Fibroblast of mammary gland (primary cell): ENCODE data around the gene TSPAN9.

Experiments
- DNase-seq: peaks from one replicate; pipeline ENCODE4 v3.0.0-alpha.2; 2010; ENCODE audit warnings: low read depth
- H3K4me3 ChIP-seq: 2 replicates; pipeline ENCODE4 v1.5.1; 2011; ENCODE audit warnings: low read depth, mild to moderate bottlenecking, low read length, moderate library complexity; ENCODE audit not compliant: control insufficient read depth
- TF ChIP-seq, protein P1 (sequence below): conservative IDR thresholded peaks from 2 replicates; pipeline ENCODE4 v1.5.1; 2011; ENCODE audit warnings: low read depth, low read length, inconsistent platforms; ENCODE audit not compliant: control insufficient read depth, insufficient read depth

TSPAN9 gene

DNA sequence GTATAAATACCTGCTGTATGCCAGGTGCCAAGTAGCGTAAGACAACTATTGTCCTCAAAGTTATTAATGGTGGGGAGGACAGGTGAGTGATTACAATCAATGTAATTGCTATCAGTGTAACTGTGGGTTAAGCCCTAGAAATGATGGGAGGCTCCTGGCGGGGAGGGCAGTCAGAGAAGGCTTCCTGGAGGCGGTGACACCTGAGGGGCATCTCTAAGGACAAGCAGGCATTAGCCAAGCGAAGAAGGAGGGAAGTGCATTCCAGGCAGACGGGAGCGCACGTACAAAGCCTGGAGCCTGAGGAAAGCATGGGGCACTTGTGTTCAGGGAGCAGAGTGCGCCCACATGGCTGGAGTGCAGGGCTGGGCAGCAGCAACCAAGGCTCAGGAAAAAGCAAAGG, 230.9 kb downstream of the TSPAN9 start:
- TF ChIP-seq, protein P1, sequence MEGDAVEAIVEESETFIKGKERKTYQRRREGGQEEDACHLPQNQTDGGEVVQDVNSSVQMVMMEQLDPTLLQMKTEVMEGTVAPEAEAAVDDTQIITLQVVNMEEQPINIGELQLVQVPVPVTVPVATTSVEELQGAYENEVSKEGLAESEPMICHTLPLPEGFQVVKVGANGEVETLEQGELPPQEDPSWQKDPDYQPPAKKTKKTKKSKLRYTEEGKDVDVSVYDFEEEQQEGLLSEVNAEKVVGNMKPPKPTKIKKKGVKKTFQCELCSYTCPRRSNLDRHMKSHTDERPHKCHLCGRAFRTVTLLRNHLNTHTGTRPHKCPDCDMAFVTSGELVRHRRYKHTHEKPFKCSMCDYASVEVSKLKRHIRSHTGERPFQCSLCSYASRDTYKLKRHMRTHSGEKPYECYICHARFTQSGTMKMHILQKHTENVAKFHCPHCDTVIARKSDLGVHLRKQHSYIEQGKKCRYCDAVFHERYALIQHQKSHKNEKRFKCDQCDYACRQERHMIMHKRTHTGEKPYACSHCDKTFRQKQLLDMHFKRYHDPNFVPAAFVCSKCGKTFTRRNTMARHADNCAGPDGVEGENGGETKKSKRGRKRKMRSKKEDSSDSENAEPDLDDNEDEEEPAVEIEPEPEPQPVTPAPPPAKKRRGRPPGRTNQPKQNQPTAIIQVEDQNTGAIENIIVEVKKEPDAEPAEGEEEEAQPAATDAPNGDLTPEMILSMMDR = no peak
- DNase-seq = no peak

GRCh38 chr12:3308609-3309008, 231.4 kb downstream of the TSPAN9 start:
- TF ChIP-seq, protein P1 = no peak
- DNase-seq = no peak

More for the DNA sequence above, 230.9 kb downstream of the TSPAN9 start:
- no peak overlapping the region for H3K4me3 ChIP-seq

DNA sequence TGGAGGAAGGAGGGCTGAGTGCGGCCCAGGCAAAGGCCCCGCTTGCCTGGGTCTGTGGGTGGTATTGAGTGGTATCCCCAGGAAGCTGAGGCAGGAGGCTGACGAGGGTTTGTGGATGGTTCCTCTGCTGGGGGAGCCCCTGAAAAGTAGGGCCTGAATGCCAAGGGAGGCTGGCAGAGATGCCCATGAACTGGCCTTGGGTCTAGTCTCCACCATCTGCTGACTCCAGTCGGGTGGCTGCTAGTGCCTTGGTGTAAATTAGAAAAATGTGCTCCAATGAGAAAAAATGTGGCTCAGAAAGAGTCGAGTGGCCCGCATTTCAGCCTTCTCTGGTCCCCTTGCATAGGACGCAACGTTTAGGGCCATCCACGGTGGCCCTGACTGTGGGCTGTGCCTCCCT, 232.6 kb downstream of the TSPAN9 start:
- no peak overlapping the region for H3K4me3 ChIP-seq
- DNase-seq = no peak
- TF ChIP-seq, protein P1 = no peak

More at GRCh38 chr12:3308609-3309008, 231.4 kb downstream of the TSPAN9 start:
- no peak overlapping the region for H3K4me3 ChIP-seq

GRCh38 chr12:3310271-3311026, 233.3 kb downstream of the TSPAN9 start:
- TF ChIP-seq, protein P1 = no peak
- no peak for DNase-seq
- H3K4me3 ChIP-seq = no peak overlapping the region

DNA sequence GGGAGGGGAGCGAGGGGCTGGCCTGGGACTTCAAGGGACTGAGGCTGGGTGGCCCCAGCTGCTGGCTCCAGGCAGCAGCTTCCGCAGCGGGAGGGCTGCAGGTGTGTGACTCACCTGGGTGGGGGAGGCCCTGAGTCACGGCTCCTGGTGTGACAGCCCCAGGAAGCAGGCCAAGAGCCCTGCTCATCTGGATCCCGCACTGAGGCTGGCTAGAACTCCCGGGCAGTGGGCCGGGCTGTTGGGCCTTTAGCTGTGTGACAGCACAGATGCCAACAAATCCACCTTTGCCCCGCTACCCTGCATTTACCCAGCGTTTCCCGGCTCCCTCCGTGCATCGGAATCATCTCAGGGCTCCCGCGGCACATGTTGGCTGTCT, 233.8 kb downstream of the TSPAN9 start:
- TF ChIP-seq, protein P1 = no peak
- no peak overlapping the region for H3K4me3 ChIP-seq
- peak; percentile 23 for DNase-seq

DNA sequence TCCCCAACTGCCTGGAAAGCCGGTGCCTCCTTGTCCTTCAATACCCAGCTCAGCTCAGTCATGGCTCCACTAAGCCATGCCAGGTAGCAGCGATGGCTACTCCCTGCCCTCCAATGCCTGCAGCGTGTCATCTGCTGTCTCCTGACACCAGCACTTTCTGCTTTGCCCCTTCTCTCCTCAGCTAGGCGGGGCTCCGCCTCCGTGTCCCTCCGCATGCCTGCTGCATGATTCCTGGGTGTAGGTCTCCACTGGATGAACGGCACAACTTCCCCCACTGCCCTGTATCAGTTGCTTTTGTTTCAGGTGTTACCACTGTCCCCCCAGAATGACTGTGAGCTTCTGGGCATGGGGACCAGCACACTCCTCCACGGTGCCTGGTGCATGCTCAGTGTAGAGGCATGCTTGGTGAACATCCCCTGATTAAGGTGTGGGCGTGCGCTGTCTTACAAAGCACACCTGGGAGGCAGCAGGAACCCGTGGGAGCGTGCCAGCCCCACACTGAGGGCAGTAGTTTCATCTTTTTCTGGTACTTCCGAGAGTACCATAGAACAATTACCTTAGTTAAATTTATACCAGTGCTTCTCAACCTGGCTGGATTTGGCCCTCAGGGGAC, 234.4 kb downstream of the TSPAN9 start:
- TF ChIP-seq, protein P1 = no peak
- DNase-seq = no peak
- H3K4me3 ChIP-seq = no peak overlapping the region
